ENCODE data around the gene PREX1.

PREX1 gene

DNA sequence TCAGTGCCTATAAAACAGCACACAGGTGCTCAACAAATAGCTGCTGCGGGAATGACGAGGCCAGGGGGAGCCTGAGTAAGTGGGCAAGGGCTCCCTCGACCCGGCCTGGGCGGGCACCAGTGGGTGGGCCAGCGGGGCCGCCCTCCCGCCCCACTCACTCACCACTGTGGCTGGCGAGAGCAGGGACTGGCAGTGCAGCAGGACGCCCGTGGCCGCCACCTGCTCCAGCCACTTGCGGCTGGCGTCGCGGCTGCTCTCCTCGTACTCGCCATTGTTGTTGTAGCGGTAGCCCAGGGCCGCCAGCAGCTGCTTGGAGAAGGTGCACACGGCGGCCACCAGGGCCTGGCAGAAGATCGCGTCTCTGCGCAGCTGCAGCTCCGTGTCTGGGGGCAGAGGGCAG, 191.5 kb downstream of the PREX1 start:
- Histone ChIP-seq H2BK5ac (ENCODE audit: low read depth, low read length, poor library complexity, severe bottlenecking) (no peak overlapping the region), H2AFZ (ENCODE audit: low read depth, low read length) (no peak overlapping the region), H3K9me3 (ENCODE audit: control insufficient read depth, low read length) (no peaks in the 10 kb centered on the region), H3K4me3 (ENCODE audit: insufficient read depth in 1 of 2, low read depth in 1 of 2, low read length in 2 of 2) (no peak overlapping the region), H3K36me3 (ENCODE audit: control insufficient read depth in 1 of 2, insufficient read depth in 2 of 2, low read depth in 1 of 2, low read length in 2 of 2) (peaks cover 0 to 29% of the 10 kb centered on the region in 2 experiments), H2BK15ac (ENCODE audit: low read depth, poor library complexity, severe bottlenecking) (no peak overlapping the region), H3K9ac (ENCODE audit: low read length) (no peak overlapping the region), H4K8ac (ENCODE audit: low read length) (no peak overlapping the region), H3K27me3 (ENCODE audit: control insufficient read depth in 1 of 2, insufficient read depth in 1 of 2, low read length in 2 of 2) (peaks cover 0 to 9% of the 10 kb centered on the region in 2 experiments), H3K14ac (ENCODE audit: low read length in 2 of 2) (no peak overlapping the region), H2BK12ac (ENCODE audit: low read length in 2 of 2) (no peak overlapping the region), H3K18ac (ENCODE audit: low read depth in 1 of 2, low read length in 2 of 2) (no peak overlapping the region), H2AK5ac (ENCODE audit: low read length, severe bottlenecking) (no peak overlapping the region), H3K4ac (ENCODE audit: low read depth in 1 of 2, low read length in 2 of 2) (no peak overlapping the region), H4K91ac (ENCODE audit: low read length) (peak overlapping the region; percentile 22), H3K79me1 (replicated peaks; ENCODE audit: low read length, poor library complexity, severe bottlenecking) (no peaks in the 10 kb centered on the region), H2BK120ac (ENCODE audit: low read depth, low read length) (no peak overlapping the region), H3K4me1 (ENCODE audit: control insufficient read depth, insufficient read depth, low read depth, low read length) (peaks cover 26% of the 10 kb centered on the region), H3K27ac (ENCODE audit: low read length, poor library complexity, severe bottlenecking) (no peak overlapping the region), H3K4me2 (ENCODE audit: low read length, poor library complexity, severe bottlenecking) (no peak overlapping the region), H3K23ac (ENCODE audit: low read length in 2 of 2) (no peak overlapping the region)
- no peak for DNase-seq
- 94% methylated on average over 26 of the region's 26 CpGs for WGBS

DNA sequence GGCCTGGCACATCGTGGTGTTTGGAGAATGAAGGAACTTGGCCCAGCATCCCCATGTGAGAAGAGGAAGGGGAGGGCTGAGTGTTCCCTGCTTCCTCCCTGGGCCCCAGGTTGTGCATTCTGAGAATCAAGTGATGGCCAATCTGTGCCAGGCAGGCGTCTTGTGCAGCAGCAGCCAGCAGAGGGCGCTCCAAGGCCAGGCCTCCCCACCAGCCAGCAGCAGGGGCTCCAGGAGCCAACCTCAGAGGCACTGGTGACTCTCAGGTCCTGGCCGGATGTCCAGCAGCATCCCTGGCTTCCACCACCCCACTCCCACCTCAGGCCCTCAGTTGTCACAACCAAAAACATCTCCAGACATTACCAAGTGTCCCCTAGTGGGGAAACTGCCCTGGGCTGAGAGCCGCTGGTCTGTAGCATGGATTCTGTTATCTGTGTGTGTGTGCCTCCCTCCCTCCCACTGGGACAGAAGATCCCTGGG, 192.0 kb downstream of the PREX1 start:
- WGBS = 27% methylated on average over 4 of the region's 5 CpGs
- Histone ChIP-seq H3K14ac (ENCODE audit: low read length in 2 of 2) (no peak overlapping the region), H2AFZ (ENCODE audit: low read depth, low read length) (no peak overlapping the region)

DNA sequence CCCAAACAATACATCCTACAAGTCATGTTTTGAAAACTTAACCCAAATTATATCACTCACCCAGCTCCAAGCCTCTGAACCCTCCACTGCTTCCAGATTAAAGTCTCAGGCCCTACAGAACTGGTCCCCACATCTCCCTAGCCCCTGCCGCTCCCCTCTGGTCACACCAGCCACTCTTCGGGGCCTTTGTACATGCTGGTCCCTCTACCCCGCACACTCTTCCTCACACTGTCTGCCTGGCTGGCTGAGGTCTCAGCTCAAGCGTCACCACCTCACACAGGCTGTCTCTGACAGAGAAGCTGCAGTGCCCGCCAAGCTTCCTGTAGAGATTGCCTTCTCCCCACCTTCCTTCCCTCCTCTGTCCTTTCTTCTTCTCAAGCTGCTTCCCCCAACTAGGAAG, 192.4 kb downstream of the PREX1 start:
- H3K27ac ChIP-seq (ENCODE audit: low read length, poor library complexity, severe bottlenecking) = no peak overlapping the region
- H2BK5ac ChIP-seq (ENCODE audit: low read depth, low read length, poor library complexity, severe bottlenecking) = no peak overlapping the region

More for the DNA sequence above, 192.0 kb downstream of the PREX1 start:
- no peak overlapping the region for H3K27ac ChIP-seq (ENCODE audit: low read length, poor library complexity, severe bottlenecking)
- peaks cover 0 to 30% of the 10 kb centered on the region in 2 experiments for H3K36me3 ChIP-seq (ENCODE audit: control insufficient read depth in 1 of 2, insufficient read depth in 2 of 2, low read depth in 1 of 2, low read length in 2 of 2)
- H3K4ac ChIP-seq (ENCODE audit: low read depth in 1 of 2, low read length in 2 of 2) = no peak overlapping the region
- H4K8ac ChIP-seq (ENCODE audit: low read length) = no peak overlapping the region
- H4K91ac ChIP-seq (ENCODE audit: low read length) = no peak overlapping the region
- H3K9me3 ChIP-seq (ENCODE audit: control insufficient read depth, low read length) = no peaks in the 10 kb centered on the region
- H3K79me1 ChIP-seq (replicated peaks; ENCODE audit: low read length, poor library complexity, severe bottlenecking) = no peaks in the 10 kb centered on the region
- no peak overlapping the region for H2BK120ac ChIP-seq (ENCODE audit: low read depth, low read length)
- no peak overlapping the region for H3K9ac ChIP-seq (ENCODE audit: low read length)
- no peak overlapping the region for H2BK5ac ChIP-seq (ENCODE audit: low read depth, low read length, poor library complexity, severe bottlenecking)
- H2AK5ac ChIP-seq (ENCODE audit: low read length, severe bottlenecking) = no peak overlapping the region
- peak; percentile 40 for DNase-seq
- H3K4me1 ChIP-seq (ENCODE audit: control insufficient read depth, insufficient read depth, low read depth, low read length) = peaks cover 26% of the 10 kb centered on the region
- H3K27me3 ChIP-seq (ENCODE audit: control insufficient read depth in 1 of 2, insufficient read depth in 1 of 2, low read length in 2 of 2) = peaks cover 0 to 9% of the 10 kb centered on the region in 2 experiments
- no peak overlapping the region for H3K23ac ChIP-seq (ENCODE audit: low read length in 2 of 2)
- H2BK15ac ChIP-seq (ENCODE audit: low read depth, poor library complexity, severe bottlenecking) = no peak overlapping the region
- no peak overlapping the region for H3K18ac ChIP-seq (ENCODE audit: low read depth in 1 of 2, low read length in 2 of 2)
- no peak overlapping the region for H3K4me2 ChIP-seq (ENCODE audit: low read length, poor library complexity, severe bottlenecking)
- no peak overlapping the region for H2BK12ac ChIP-seq (ENCODE audit: low read length in 2 of 2)
- no peak overlapping the region for H3K4me3 ChIP-seq (ENCODE audit: insufficient read depth in 1 of 2, low read depth in 1 of 2, low read length in 2 of 2)

DNA sequence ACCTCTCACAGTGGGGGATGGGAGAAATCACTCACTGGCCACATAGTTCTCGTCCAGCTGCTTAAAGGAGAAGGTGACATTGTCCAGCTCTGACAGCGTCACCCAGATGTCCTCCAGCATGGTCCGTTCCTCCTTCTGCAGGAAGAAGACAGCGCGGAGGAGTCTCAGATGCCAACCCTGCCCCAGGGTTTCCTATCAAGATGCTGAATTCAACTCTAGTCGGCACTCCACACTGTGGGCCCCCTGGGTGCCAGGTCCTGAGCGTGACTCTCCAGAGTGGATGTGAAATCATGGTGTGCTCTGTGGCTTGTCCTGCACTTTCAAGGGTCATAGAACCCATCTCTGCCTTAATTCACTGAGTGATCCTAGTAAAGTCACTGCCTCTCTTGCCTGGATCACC, 193.2 kb downstream of the PREX1 start:
- no peak overlapping the region for H3K18ac ChIP-seq (ENCODE audit: low read depth in 1 of 2, low read length in 2 of 2)
- 88% methylated on average over 7 of the region's 7 CpGs for WGBS
- H3K27ac ChIP-seq (ENCODE audit: low read length, poor library complexity, severe bottlenecking) = no peak overlapping the region
- H3K14ac ChIP-seq (ENCODE audit: low read length in 2 of 2) = no peak overlapping the region
- no peak overlapping the region for H3K9ac ChIP-seq (ENCODE audit: low read length)
- no peak overlapping the region for H4K91ac ChIP-seq (ENCODE audit: low read length)
- H2AFZ ChIP-seq (ENCODE audit: low read depth, low read length) = no peak overlapping the region
- peaks cover 0 to 11% of the 10 kb centered on the region in 2 experiments for H3K27me3 ChIP-seq (ENCODE audit: control insufficient read depth in 1 of 2, insufficient read depth in 1 of 2, low read length in 2 of 2)
- H3K4me2 ChIP-seq (ENCODE audit: low read length, poor library complexity, severe bottlenecking) = no peak overlapping the region
- H3K23ac ChIP-seq (ENCODE audit: low read length in 2 of 2) = no peak overlapping the region
- H3K4ac ChIP-seq (ENCODE audit: low read depth in 1 of 2, low read length in 2 of 2) = no peak overlapping the region
- H3K4me1 ChIP-seq (ENCODE audit: control insufficient read depth, insufficient read depth, low read depth, low read length) = peaks cover 26% of the 10 kb centered on the region
- peaks cover 0 to 35% of the 10 kb centered on the region in 2 experiments for H3K36me3 ChIP-seq (ENCODE audit: control insufficient read depth in 1 of 2, insufficient read depth in 2 of 2, low read depth in 1 of 2, low read length in 2 of 2)
- H3K79me1 ChIP-seq (replicated peaks; ENCODE audit: low read length, poor library complexity, severe bottlenecking) = no peaks in the 10 kb centered on the region
- no peaks in the 10 kb centered on the region for H3K9me3 ChIP-seq (ENCODE audit: control insufficient read depth, low read length)
- H2BK120ac ChIP-seq (ENCODE audit: low read depth, low read length) = no peak overlapping the region
- no peak overlapping the region for H2BK12ac ChIP-seq (ENCODE audit: low read length in 2 of 2)
- H4K8ac ChIP-seq (ENCODE audit: low read length) = no peak overlapping the region
- no peak overlapping the region for H3K4me3 ChIP-seq (ENCODE audit: insufficient read depth in 1 of 2, low read depth in 1 of 2, low read length in 2 of 2)
- no peak overlapping the region for H2AK5ac ChIP-seq (ENCODE audit: low read length, severe bottlenecking)
- H2BK15ac ChIP-seq (ENCODE audit: low read depth, poor library complexity, severe bottlenecking) = no peak overlapping the region
- no peak overlapping the region for H2BK5ac ChIP-seq (ENCODE audit: low read depth, low read length, poor library complexity, severe bottlenecking)
- DNase-seq = no peak

More for the DNA sequence above, 192.4 kb downstream of the PREX1 start:
- no peak overlapping the region for H3K4ac ChIP-seq (ENCODE audit: low read depth in 1 of 2, low read length in 2 of 2)
- no peak overlapping the region for H2BK15ac ChIP-seq (ENCODE audit: low read depth, poor library complexity, severe bottlenecking)
- H3K79me1 ChIP-seq (replicated peaks; ENCODE audit: low read length, poor library complexity, severe bottlenecking) = no peaks in the 10 kb centered on the region
- no peak overlapping the region for H2BK12ac ChIP-seq (ENCODE audit: low read length in 2 of 2)
- H3K9ac ChIP-seq (ENCODE audit: low read length) = no peak overlapping the region
- H3K23ac ChIP-seq (ENCODE audit: low read length in 2 of 2) = no peak overlapping the region
- no peak overlapping the region for H2AFZ ChIP-seq (ENCODE audit: low read depth, low read length)
- no peak overlapping the region for H4K8ac ChIP-seq (ENCODE audit: low read length)
- no peak overlapping the region for H3K4me3 ChIP-seq (ENCODE audit: insufficient read depth in 1 of 2, low read depth in 1 of 2, low read length in 2 of 2)
- H3K27me3 ChIP-seq (ENCODE audit: control insufficient read depth in 1 of 2, insufficient read depth in 1 of 2, low read length in 2 of 2) = peaks cover 0 to 9% of the 10 kb centered on the region in 2 experiments
- no peak overlapping the region for H4K91ac ChIP-seq (ENCODE audit: low read length)
- 98% methylated on average over 4 of the region's 5 CpGs for WGBS
- no peak overlapping the region for H3K14ac ChIP-seq (ENCODE audit: low read length in 2 of 2)
- peaks cover 26% of the 10 kb centered on the region for H3K4me1 ChIP-seq (ENCODE audit: control insufficient read depth, insufficient read depth, low read depth, low read length)
- H3K36me3 ChIP-seq (ENCODE audit: control insufficient read depth in 1 of 2, insufficient read depth in 2 of 2, low read depth in 1 of 2, low read length in 2 of 2) = peaks cover 0 to 34% of the 10 kb centered on the region in 2 experiments
- H2AK5ac ChIP-seq (ENCODE audit: low read length, severe bottlenecking) = no peak overlapping the region
- H2BK120ac ChIP-seq (ENCODE audit: low read depth, low read length) = no peak overlapping the region
- H3K18ac ChIP-seq (ENCODE audit: low read depth in 1 of 2, low read length in 2 of 2) = no peak overlapping the region
- H3K4me2 ChIP-seq (ENCODE audit: low read length, poor library complexity, severe bottlenecking) = no peak overlapping the region
- no peak for DNase-seq
- no peaks in the 10 kb centered on the region for H3K9me3 ChIP-seq (ENCODE audit: control insufficient read depth, low read length)
